Measurements from ENCODE around the gene ASPN.

The ASPN gene

GRCh38 chr9:92501671-92502393 is 19.5 kb upstream of the ASPN start:
- Histone ChIP-seq H3K9ac (ENCODE audit: low read length) (no peak overlapping the region), H3K27ac (ENCODE audit: low read depth, low read length) (peak overlapping the region; percentile 53), H3K4me1 (ENCODE audit: control insufficient read depth, insufficient read depth, low read length) (peaks cover 32% of the 10 kb centered on the region), H3K4me3 (ENCODE audit: low read length) (no peak overlapping the region), H3K27me3 (ENCODE audit: control insufficient read depth, insufficient read depth, low read length) (no peaks in the 10 kb centered on the region), H3K36me3 (ENCODE audit: control insufficient read depth, insufficient read depth, low read length) (no peaks in the 10 kb centered on the region)

- H3K27ac ChIP-seq (ENCODE audit: low read depth, low read length): peak overlapping the region; percentile 19
- H3K4me3 ChIP-seq (ENCODE audit: low read length): no peak overlapping the region
- peaks cover 28% of the 10 kb centered on the region for H3K4me1 ChIP-seq (ENCODE audit: control insufficient read depth, insufficient read depth, low read length)
- H3K36me3 ChIP-seq (ENCODE audit: control insufficient read depth, insufficient read depth, low read length): no peaks in the 10 kb centered on the region
- H3K9ac ChIP-seq (ENCODE audit: low read length): no peak overlapping the region
- no peaks in the 10 kb centered on the region for H3K27me3 ChIP-seq (ENCODE audit: control insufficient read depth, insufficient read depth, low read length)
These were observed 18.4 kb upstream of the ASPN start for GRCh38 chr9:92500725-92501124.

DNA sequence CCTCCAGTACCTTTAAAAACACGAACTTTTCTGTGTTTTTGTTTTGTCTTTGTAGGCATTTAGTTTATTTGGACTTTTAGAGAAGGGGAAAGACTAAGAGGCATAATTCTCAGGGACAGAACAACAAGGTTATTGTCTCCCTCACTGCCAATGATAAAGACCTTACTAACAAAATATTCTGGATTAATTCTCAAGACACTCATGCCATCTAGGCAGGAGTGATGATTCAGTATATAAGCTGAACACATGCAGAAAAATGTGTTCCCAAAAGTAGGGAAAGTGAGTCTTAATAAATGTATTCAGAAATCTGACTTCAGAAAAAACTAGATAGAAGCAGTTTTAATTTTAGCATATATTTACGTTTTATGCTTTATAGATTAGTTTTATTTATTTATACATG is 17.4 kb upstream of the ASPN start:
- Histone ChIP-seq H3K36me3 (ENCODE audit: control insufficient read depth, insufficient read depth, low read length) (no peaks in the 10 kb centered on the region), H3K4me1 (ENCODE audit: control insufficient read depth, insufficient read depth, low read length) (peaks cover 21% of the 10 kb centered on the region), H3K27ac (ENCODE audit: low read depth, low read length) (no peak overlapping the region), H3K9ac (ENCODE audit: low read length) (no peak overlapping the region), H3K27me3 (ENCODE audit: control insufficient read depth, insufficient read depth, low read length) (no peaks in the 10 kb centered on the region), H3K4me3 (ENCODE audit: low read length) (no peak overlapping the region)

GRCh38 chr9:92496396-92497176 is 14.3 kb upstream of the ASPN start:
- peaks cover 22% of the 10 kb centered on the region for H3K4me1 ChIP-seq (ENCODE audit: control insufficient read depth, insufficient read depth, low read length)
- no peaks in the 10 kb centered on the region for H3K36me3 ChIP-seq (ENCODE audit: control insufficient read depth, insufficient read depth, low read length)
- no peak overlapping the region for H3K4me3 ChIP-seq (ENCODE audit: low read length)
- no peak overlapping the region for H3K9ac ChIP-seq (ENCODE audit: low read length)
- no peak overlapping the region for H3K27ac ChIP-seq (ENCODE audit: low read depth, low read length)
- H3K27me3 ChIP-seq (ENCODE audit: control insufficient read depth, insufficient read depth, low read length): no peaks in the 10 kb centered on the region

GRCh38 chr9:92494856-92495255 is 12.6 kb upstream of the ASPN start:
- Histone ChIP-seq H3K27ac (ENCODE audit: low read depth, low read length) (no peak overlapping the region), H3K27me3 (ENCODE audit: control insufficient read depth, insufficient read depth, low read length) (no peaks in the 10 kb centered on the region), H3K36me3 (ENCODE audit: control insufficient read depth, insufficient read depth, low read length) (no peaks in the 10 kb centered on the region), H3K4me1 (ENCODE audit: control insufficient read depth, insufficient read depth, low read length) (peaks cover 18% of the 10 kb centered on the region), H3K9ac (ENCODE audit: low read length) (no peak overlapping the region), H3K4me3 (ENCODE audit: low read length) (no peak overlapping the region)

DNA sequence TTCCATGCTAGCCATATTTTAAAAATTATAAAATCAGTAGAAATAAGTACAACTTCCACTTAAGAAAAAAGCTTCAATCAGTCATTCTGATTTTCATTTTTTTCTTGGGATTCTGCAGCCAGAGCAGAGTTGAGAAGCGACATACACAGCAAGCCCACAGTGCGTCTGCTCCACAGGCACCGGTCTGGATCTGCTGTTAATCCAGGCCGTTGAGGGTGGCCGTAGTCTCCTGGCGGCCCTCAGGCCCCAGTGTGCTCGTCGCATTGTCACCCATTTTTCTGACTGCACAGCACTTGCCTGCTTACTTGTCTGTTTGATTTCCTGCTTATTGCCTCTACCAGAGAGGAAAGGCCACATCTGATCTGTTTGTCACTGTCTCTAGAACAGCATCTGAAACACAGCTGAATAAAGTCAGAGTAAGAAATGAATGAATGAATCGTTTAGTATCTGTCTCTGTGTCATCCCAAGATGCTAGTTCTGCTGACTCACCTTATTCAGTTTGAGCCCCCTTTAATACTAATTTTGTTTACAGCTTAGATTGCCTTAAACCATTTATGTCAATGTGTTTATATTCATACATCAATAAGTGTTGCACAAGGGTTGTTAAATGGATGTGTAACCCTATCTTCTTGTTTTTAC is 11.6 kb upstream of the ASPN start:
- no peak overlapping the region for H3K27ac ChIP-seq (ENCODE audit: low read depth, low read length)
- no peaks in the 10 kb centered on the region for H3K27me3 ChIP-seq (ENCODE audit: control insufficient read depth, insufficient read depth, low read length)
- peaks cover 25% of the 10 kb centered on the region for H3K4me1 ChIP-seq (ENCODE audit: control insufficient read depth, insufficient read depth, low read length)
- no peak overlapping the region for H3K4me3 ChIP-seq (ENCODE audit: low read length)
- H3K9ac ChIP-seq (ENCODE audit: low read length): no peak overlapping the region
- no peaks in the 10 kb centered on the region for H3K36me3 ChIP-seq (ENCODE audit: control insufficient read depth, insufficient read depth, low read length)

DNA sequence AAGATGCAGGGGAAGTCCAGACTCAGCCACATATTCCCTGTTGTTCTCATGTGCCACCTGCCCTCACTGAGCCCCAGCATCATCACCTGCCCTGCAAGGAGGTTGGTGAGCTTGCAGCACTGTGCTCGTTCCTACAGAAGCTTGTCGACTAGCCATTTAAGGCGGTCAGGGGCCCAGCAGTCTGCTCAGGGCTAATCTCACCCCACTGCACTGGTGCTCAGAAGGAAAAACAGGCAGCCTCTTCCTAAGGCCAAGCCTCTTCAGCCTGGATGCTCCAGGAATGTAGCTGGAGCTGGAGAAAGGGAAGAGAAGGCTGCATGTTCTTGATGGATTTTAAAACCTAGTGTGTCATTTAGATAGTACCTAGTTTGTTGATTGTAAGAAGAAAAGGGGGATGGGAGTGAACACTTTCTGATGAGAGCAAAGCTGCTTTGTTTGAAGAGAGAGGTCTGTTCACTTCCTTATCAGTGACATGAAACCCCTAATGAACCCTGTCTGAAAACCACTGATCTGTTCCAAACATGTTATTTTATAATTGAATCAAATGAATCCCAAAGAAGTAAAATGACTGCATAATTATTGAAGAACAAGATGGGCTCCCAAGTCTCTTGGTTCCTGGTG is 10.6 kb upstream of the ASPN start:
- Histone ChIP-seq H3K27me3 (ENCODE audit: control insufficient read depth, insufficient read depth, low read length) (no peaks in the 10 kb centered on the region), H3K27ac (ENCODE audit: low read depth, low read length) (peak overlapping the region; percentile 19), H3K4me1 (ENCODE audit: control insufficient read depth, insufficient read depth, low read length) (peaks cover 27% of the 10 kb centered on the region)

DNA sequence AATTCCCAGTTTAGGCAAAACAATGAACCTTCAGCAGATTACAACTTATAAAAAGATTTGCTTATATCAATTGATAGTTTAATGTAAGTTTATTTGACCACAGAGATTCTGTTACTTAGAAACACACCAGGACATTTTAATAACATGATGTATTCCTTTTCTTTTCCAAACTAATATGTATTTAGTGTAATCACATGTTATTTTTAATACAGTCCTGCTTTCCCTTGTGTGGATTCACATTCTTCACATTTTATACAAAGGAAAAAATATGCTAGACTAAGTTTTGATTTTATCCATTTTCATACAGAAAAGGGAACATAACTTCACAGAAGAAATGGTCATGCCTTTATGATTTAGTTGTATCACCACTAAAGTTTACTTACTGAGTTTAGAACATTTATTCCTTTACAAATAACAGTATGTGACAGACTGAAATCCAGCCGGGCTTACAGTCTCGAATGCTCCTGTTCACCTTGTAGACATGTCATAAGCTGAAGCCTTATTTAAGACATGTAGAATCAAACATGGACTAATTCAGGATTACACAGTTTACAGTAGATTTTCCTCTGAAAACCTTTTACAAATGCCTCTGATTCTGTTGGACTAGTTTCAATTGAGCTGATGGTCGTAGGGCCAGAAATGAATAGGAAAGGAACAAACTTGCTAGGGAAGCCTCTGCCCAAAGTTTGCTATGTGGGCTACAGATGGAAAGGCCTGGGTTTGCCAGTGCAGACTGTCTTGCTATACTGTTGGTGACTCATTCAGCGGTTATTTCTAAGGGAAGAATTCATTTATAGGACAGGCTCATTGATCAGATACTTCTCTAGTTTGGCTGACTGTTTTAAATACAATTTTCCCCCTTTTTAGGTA is 6.6 kb upstream of the ASPN start:
- no peaks in the 10 kb centered on the region for H3K36me3 ChIP-seq (ENCODE audit: control insufficient read depth, insufficient read depth, low read length)
- no peaks in the 10 kb centered on the region for H3K27me3 ChIP-seq (ENCODE audit: control insufficient read depth, insufficient read depth, low read length)
- no peak overlapping the region for H3K9ac ChIP-seq (ENCODE audit: low read length)
- H3K4me1 ChIP-seq (ENCODE audit: control insufficient read depth, insufficient read depth, low read length): peaks cover 20% of the 10 kb centered on the region
- H3K27ac ChIP-seq (ENCODE audit: low read depth, low read length): peak overlapping the region; percentile 72
- no peak overlapping the region for H3K4me3 ChIP-seq (ENCODE audit: low read length)

More for the DNA sequence above, 10.6 kb upstream of the ASPN start:
- Histone ChIP-seq H3K9ac (ENCODE audit: low read length) (no peak overlapping the region), H3K4me3 (ENCODE audit: low read length) (no peak overlapping the region), H3K36me3 (ENCODE audit: control insufficient read depth, insufficient read depth, low read length) (no peaks in the 10 kb centered on the region)

GRCh38 chr9:92486371-92486770 is 4.1 kb upstream of the ASPN start:
- Histone ChIP-seq H3K27me3 (ENCODE audit: control insufficient read depth, insufficient read depth, low read length) (no peaks in the 10 kb centered on the region), H3K9ac (ENCODE audit: low read length) (no peak overlapping the region), H3K27ac (ENCODE audit: low read depth, low read length) (no peak overlapping the region), H3K4me3 (ENCODE audit: low read length) (no peak overlapping the region), H3K36me3 (ENCODE audit: control insufficient read depth, insufficient read depth, low read length) (no peaks in the 10 kb centered on the region), H3K4me1 (ENCODE audit: control insufficient read depth, insufficient read depth, low read length) (peaks cover 16% of the 10 kb centered on the region)

DNA sequence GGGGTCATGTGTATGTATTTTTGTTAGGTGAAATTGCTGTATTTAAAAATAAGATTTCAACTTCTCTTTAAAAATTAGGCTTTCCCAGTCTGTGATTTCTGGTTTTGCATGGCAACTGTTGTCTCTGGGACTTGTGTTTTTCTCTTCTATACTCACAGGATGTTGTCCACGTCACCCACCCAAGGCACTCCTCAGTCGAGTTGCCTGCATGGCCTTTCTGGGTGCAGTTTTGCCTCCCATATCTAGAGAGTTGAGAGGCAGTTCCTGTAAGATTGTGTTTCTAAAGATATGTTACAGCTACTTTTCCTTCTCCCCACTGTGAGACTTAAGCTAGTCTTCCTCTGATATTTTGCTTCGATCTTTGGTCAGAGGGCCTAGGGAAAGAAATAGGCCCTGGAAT is 2.3 kb upstream of the ASPN start:
- no peak overlapping the region for H3K27ac ChIP-seq (ENCODE audit: low read depth, low read length)
- H3K4me3 ChIP-seq (ENCODE audit: low read length): no peak overlapping the region
- no peaks in the 10 kb centered on the region for H3K36me3 ChIP-seq (ENCODE audit: control insufficient read depth, insufficient read depth, low read length)
- peaks cover 21% of the 10 kb centered on the region for H3K4me1 ChIP-seq (ENCODE audit: control insufficient read depth, insufficient read depth, low read length)
- no peak overlapping the region for H3K9ac ChIP-seq (ENCODE audit: low read length)
- no peaks in the 10 kb centered on the region for H3K27me3 ChIP-seq (ENCODE audit: control insufficient read depth, insufficient read depth, low read length)

- Histone ChIP-seq H3K36me3 (ENCODE audit: control insufficient read depth, insufficient read depth, low read length) (no peaks in the 10 kb centered on the region), H3K4me3 (ENCODE audit: low read length) (no peak overlapping the region), H3K4me1 (ENCODE audit: control insufficient read depth, insufficient read depth, low read length) (peaks cover 24% of the 10 kb centered on the region), H3K27me3 (ENCODE audit: control insufficient read depth, insufficient read depth, low read length) (no peaks in the 10 kb centered on the region), H3K27ac (ENCODE audit: low read depth, low read length) (peak overlapping the region; percentile 69), H3K9ac (ENCODE audit: low read length) (no peak overlapping the region)
These were observed 1.6 kb upstream of the ASPN start for GRCh38 chr9:92483627-92484545.

Data from rectal smooth muscle tissue (tissue), 1 donor.